AG10803 (cell line): Measurements from ENCODE around the gene SCN11A.

ENCODE experiments used
- DNase-seq: peaks from one replicate; pipeline ENCODE4 v3.0.0; 2010; ENCODE audit warnings: low read depth
- H3K4me3 ChIP-seq: 2 replicates; pipeline ENCODE4 v1.5.1; 2011; ENCODE audit warnings: mild to moderate bottlenecking, low read length, control low read depth
- CTCF ChIP-seq: conservative IDR thresholded peaks from 2 replicates; pipeline ENCODE4 v1.5.1; 2011; ENCODE audit warnings: mild to moderate bottlenecking, low read length, control low read depth, inconsistent platforms

Gene SCN11A

DNA sequence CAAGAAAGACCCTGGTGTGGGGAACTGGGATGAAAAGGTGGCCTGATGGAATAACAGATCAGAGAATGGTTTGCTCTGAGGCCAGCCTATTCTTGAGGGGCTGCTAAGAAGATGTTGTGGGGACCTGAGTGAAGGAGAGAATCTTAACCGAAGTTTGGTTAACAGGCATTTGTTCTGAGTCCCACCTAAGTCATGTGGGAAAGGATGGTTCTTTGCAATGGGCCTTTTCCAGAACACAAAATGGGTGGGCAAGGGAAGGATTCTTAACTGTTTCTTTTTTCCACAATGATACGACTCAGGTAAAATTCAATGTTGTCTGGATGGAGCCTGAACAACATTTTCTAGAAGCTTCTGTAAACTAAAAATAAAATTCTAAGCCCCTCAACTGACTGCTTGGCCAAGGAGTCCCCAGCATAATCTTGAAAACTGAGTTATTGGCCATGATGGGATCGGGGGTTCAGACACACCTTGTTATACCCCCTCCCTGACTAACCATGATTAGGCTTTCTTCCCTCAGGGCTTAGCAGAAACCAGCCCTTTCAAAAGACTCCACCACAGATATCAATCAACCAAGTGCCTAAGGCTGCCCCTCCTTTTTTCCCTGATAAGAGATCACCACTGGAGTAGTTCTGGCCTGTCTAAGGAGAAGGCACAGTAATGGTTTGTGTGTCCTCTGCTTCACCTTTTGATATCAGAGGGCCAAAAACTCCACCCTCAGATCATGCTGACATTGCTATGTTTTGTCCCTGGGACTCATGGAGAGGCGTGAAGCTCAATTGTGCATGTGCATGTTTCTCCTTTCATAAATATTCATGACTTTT is 30.1 kb downstream of the SCN11A start:
- TF ChIP-seq CTCF = no peak
- DNase-seq = no peak
- H3K4me3 ChIP-seq = no peak overlapping the region

DNA sequence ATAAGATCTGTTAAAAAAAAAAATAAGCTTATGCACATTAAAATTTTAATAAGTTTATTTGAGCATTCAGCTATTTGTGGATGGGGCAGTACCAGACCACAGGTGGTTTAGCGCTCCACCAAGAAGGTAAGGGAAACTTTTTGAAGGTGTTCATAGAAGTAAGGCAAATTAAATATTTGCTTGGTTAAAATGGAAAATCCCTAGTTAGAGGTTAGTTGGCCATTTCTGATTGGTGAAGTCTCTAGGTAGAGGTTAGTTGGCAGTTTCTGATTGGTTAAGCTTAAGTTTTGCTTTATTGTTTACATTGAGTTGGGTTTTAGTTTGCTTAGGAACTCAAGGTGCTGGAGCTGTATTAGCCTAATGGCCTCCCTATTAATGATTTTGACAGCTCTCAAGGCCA is 30.7 kb downstream of the SCN11A start:
- TF ChIP-seq CTCF = no peak
- H3K4me3 ChIP-seq = no peak overlapping the region
- no peak for DNase-seq

- TF ChIP-seq CTCF = no peak
- DNase-seq = no peak
- no peak overlapping the region for H3K4me3 ChIP-seq
These were observed 32.4 kb downstream of the SCN11A start for GRCh38 chr3:39019299-39019698.

DNA sequence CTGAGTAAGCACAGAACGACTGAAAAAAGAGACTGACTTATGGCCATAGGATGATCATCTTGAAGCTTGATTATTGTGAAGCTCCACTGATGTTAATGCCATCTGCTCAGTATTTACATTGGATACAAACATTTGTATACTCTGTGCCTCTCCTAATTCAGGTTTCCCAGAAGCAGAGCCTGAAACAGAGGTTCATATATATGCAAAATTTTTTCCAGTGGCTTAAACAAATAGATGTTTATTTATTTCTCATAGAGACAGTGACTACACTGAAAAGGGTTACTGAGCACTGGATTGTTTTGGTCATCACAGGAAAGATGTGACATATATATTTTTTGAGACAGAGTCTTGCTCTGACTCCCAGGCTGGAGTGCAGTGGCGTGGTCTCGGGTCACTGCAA is 36.3 kb downstream of the SCN11A start:
- no peak overlapping the region for H3K4me3 ChIP-seq
- no peak for TF ChIP-seq CTCF
- DNase-seq = no peak

DNA sequence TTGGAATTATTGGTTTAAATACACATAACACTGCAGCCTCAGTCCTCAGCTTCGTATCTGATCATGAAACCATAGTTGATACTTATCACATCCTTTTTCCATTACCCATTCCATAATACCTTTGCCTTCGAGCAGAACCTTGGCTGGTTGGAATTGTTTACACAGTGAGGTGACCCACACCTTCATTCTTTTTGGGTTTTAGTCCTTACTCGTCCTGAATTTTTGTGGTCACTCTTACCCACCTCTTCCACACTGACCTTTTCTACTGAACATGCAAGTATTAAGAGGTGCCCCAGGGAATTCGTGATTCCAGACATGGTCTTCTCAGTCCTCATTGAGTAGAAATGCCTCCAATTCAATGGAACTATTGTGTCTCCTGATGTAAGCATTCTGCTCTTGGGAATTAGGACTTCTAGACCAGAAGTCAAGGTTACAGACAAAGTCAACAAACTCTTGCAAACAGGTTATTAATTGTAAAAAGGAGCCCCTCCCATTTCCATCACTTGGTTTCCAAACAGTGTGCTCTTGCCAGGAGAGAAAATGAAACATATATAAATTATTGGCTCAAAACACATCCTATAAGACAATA is 37.7 kb downstream of the SCN11A start:
- DNase-seq = no peak
- H3K4me3 ChIP-seq = no peak overlapping the region
- no peak for TF ChIP-seq CTCF

DNA sequence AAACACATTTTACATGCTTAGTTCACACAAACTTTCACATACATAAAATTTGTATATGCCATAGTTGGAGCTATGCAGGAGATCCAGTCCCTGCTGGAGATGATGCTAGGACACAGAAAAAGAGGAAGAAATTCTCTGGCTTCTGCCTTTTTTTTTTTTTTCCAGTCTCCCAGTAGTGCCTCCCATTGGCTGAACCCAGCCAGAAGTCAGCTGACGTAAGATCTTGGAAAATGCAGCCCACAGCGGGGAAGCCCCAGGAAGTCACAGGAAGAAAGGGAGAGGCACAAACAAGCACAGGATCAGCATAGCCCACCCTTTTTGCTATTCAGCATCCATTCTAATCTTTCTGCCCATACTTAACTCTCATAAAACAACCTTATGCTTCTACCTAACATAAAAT is 38.5 kb downstream of the SCN11A start:
- H3K4me3 ChIP-seq = no peak overlapping the region
- TF ChIP-seq CTCF = no peak
- DNase-seq = no peak

DNA sequence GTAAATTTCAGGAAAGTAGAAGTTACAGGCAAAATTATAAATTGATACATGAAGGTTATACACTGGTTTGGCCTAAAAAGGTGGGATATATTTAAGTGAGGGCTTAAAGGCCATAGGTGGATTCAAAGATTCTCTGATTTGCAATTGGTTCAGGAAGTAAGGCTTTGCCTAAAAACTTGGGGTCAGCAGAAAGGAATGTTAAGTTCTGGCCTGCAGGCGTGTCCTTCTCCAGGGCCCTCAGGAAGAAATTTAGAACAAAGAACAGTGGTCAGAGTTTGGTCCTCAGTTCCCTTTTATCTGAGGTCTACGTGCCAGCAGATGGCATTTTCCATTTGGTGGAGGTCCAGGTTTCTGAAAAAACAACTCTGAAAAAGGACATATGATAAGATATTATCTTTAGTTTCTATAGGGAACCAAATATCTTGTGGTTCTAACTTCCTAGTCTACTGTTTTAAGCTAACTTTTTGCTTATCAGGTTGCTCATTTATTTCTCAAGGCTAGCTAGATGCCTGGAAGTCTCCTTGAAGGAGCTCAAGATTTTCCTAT is 40.5 kb downstream of the SCN11A start:
- no peak overlapping the region for H3K4me3 ChIP-seq
- no peak for DNase-seq
- no peak for TF ChIP-seq CTCF
